SK-N-SH (cell line): ENCODE measurements around the gene CHIC2.

Source experiments
- CHD2 ChIP-seq: fragments of 150-350 bp; IDR thresholded peaks from 2 replicates; pipeline ENCODE4 v1.6.1; 2018; ENCODE audit warnings: low read length; ENCODE audit not compliant: partially characterized antibody
- CTCF ChIP-seq: fragments of 200-600 bp; sonication (generic); IDR thresholded peaks from 2 replicates; pipeline ENCODE4 v1.6.1; 2017; ENCODE audit warnings: antibody characterized with exemption, mild to moderate bottlenecking, moderate library complexity
- EZH2phosphoT487 ChIP-seq: fragments of 200-600 bp; sonication (generic); IDR thresholded peaks from 2 replicates; pipeline ENCODE4 v1.6.1; 2017; ENCODE audit warnings: low read depth, mixed run types, mild to moderate bottlenecking, antibody characterized with exemption, moderate library complexity, borderline replicate concordance
- GABPA ChIP-seq: IDR thresholded peaks from 2 replicates; pipeline ENCODE4 v1.4.0; 2012; ENCODE audit warnings: low read depth, mild to moderate bottlenecking
- POLR2AphosphoS5 ChIP-seq: IDR thresholded peaks from 2 replicates; pipeline ENCODE4 v1.6.1; 2012; ENCODE audit warnings: low read depth, low read length
- RFX5 ChIP-seq: IDR thresholded peaks from 2 replicates; pipeline ENCODE4 v1.6.1; 2012; ENCODE audit warnings: mild to moderate bottlenecking, improper control_type of control experiment, low read length
- SIN3A ChIP-seq: IDR thresholded peaks from 2 replicates; pipeline ENCODE4 v1.6.1; 2012; ENCODE audit warnings: low read depth, mild to moderate bottlenecking, low read length, moderate library complexity, borderline replicate concordance
- TF ChIP-seq, protein P1 (sequence below): fragments of 150-350 bp; IDR thresholded peaks from 2 replicates; pipeline ENCODE4 v1.6.1; 2017; ENCODE audit warnings: antibody characterized with exemption, low read length, low read depth, borderline replicate concordance

GRCh38 chr4:54100595-54101189 lies 36.3 kb upstream of the CHIC2 start:
- TF ChIP-seq SIN3A (no peak), GABPA (no peak), CTCF (no peak), CHD2 (no peak), EZH2phosphoT487 (no peak), POLR2AphosphoS5 (no peak), RFX5 (no peak)
- TF ChIP-seq, protein P1, sequence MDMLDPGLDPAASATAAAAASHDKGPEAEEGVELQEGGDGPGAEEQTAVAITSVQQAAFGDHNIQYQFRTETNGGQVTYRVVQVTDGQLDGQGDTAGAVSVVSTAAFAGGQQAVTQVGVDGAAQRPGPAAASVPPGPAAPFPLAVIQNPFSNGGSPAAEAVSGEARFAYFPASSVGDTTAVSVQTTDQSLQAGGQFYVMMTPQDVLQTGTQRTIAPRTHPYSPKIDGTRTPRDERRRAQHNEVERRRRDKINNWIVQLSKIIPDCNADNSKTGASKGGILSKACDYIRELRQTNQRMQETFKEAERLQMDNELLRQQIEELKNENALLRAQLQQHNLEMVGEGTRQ: no peak
